Measurements from ENCODE around the gene ZBTB7C.

DNA sequence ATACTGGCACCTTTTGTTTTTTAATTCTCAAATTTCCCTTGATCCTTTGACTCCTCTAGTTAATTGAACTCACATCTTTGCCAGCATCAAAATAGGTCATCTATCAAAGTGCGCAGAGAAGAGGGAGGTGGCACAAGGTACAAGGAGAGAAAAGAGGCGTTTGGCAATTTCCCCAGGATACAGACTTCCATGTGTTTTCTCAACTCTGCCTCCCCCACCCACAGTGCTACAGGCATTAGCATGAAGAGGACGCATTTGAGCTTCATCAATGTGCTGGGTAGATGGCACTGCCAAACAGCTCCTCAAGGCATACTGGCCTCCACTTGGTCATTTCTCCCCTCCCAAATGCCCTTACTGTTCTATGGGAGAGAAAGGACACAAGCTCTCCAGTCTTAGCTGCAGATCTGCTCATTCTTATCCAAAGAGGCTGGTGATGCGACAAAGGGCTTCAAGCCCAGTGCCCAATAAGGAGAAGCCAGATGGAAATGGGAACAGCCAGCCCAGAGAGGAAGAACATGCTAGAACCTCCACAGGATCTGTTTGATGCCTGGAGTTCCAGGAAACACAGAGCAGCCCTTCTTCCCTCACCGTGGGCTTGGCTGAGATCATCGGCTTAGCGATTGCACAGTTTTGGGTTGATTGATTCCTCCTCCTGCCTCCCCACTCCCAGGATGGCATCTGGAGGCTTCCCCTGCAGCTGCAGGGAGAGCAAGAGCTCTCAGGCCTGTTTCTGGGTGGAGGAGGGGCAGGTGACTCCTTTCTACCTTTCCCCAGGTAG lies 334.1 kb downstream of the ZBTB7C start:
- TF ChIP-seq, protein P1, sequence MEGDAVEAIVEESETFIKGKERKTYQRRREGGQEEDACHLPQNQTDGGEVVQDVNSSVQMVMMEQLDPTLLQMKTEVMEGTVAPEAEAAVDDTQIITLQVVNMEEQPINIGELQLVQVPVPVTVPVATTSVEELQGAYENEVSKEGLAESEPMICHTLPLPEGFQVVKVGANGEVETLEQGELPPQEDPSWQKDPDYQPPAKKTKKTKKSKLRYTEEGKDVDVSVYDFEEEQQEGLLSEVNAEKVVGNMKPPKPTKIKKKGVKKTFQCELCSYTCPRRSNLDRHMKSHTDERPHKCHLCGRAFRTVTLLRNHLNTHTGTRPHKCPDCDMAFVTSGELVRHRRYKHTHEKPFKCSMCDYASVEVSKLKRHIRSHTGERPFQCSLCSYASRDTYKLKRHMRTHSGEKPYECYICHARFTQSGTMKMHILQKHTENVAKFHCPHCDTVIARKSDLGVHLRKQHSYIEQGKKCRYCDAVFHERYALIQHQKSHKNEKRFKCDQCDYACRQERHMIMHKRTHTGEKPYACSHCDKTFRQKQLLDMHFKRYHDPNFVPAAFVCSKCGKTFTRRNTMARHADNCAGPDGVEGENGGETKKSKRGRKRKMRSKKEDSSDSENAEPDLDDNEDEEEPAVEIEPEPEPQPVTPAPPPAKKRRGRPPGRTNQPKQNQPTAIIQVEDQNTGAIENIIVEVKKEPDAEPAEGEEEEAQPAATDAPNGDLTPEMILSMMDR (IDR thresholded peaks at IDR 0.05), result no peak
- no peak for TF ChIP-seq POLR2A (IDR thresholded peaks at IDR 0.05)

Data from esophagus squamous epithelium (tissue), 4 donors.